ENCODE data around the gene NCAPG2. TPM values are rescaled to one million over a fixed set of nuclear protein-coding genes. Genes with fewer than 3 reads are reported as not detected.
A peak's percentile ranks its signal among the peaks of the same experiment; 100 is the strongest.

NCAPG2 gene
- total RNA-seq, 1 experiment from 2014 or later: 99.2 TPM

DNA sequence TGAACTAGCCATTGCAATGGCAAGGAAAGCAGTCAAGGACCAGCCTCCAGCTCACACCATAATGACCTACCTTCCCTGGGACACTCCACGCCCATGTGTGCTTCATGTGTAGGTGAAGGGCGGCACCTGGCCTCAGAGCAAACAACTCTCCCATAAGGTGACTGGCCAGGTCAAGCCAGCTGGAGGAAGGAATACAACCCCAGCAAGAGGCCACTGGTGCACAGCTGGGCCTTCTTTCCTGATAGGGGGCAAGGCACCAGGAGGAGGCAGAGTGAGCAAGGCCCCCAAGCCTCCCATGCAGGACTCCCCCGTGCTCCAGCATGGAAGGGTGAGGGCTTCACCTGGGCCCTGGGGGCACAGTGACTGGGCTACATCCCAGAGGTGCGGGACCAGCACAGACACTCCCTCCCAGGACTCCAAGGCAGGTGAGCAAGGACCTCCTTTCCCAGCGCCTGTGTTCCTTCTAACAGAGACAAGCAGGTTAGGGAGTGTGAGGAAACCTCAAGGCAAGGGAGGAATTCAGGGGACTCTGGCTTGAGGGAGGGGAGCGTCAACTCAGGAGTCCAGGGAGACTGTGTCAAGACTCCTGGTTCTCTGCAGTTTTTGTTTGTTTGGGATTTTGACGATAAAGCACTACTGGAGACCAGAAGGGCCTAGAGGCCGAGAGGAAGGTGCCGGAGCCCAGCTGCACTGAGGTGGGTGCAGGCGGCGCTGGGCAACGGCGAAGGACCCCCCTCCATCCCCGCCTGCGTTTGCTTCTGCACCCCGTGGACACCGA is 118.7 kb downstream of the NCAPG2 start:
- Mint-ChIP-seq H3K36me3 (peaks cover 2% of the 10 kb centered on the region; the same call in 1 of the 2 replicates), H3K4me3 (peak overlapping the region; percentile 74), H3K4me1 (peaks cover 11% of the 10 kb centered on the region), H3K27me3 (ENCODE audit: low read depth) (peaks cover 35% of the 10 kb centered on the region), H3K9me3 (peaks cover 7% of the 10 kb centered on the region), H3K27ac (no peak overlapping the region)
- ATAC-seq (no peak), DNase-seq (ENCODE audit: low spot score) (no peak)
- ChIA-PET POLR2A (no interaction called here), CTCF (interaction anchor here (1.1 kb wide), 1 partner anchor 14 kb away, joined by 3 read pairs; no protein-coding TSS in a partner anchor)
- no peak for TF ChIP-seq SMAD4 (CRISPR knock-in tag; IDR thresholded peaks at IDR 0.05)

DNA sequence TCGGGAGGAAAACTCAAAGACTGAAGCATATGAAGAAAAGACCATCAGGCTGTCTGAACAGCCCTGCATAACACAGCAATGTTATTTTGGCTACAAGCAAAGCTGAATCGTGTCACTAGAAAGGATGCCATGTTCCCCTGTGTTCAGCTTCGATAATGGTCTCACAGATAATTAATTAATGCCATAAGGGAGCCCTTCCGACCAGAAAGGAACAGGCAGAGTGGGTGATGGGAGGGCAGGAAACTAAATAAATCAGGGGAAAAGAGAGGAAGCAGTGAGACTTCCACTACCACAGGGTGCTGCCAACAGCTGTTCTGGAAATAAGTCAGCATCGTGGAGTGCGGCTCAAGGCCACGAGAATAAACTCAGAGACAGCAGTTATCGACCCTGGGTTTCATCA is 120.2 kb downstream of the NCAPG2 start:
- Mint-ChIP-seq H3K27ac (no peak overlapping the region), H3K36me3 (peaks cover 16% of the 10 kb centered on the region), H3K4me3 (no peak overlapping the region), H3K27me3 (ENCODE audit: low read depth) (peaks cover 46% of the 10 kb centered on the region), H3K9me3 (peaks cover 22% of the 10 kb centered on the region), H3K4me1 (peaks cover 11% of the 10 kb centered on the region)
- no peak for DNase-seq (ENCODE audit: low spot score)
- TF ChIP-seq SMAD4 (CRISPR knock-in tag; IDR thresholded peaks at IDR 0.05): no peak
- TF ChIP-seq, protein P1, sequence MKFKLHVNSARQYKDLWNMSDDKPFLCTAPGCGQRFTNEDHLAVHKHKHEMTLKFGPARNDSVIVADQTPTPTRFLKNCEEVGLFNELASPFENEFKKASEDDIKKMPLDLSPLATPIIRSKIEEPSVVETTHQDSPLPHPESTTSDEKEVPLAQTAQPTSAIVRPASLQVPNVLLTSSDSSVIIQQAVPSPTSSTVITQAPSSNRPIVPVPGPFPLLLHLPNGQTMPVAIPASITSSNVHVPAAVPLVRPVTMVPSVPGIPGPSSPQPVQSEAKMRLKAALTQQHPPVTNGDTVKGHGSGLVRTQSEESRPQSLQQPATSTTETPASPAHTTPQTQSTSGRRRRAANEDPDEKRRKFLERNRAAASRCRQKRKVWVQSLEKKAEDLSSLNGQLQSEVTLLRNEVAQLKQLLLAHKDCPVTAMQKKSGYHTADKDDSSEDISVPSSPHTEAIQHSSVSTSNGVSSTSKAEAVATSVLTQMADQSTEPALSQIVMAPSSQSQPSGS (CRISPR knock-in tag; IDR thresholded peaks at IDR 0.05; ENCODE audit: borderline replicate concordance, low read depth): no peak
- no peak for TF ChIP-seq ETV6 (CRISPR knock-in tag; IDR thresholded peaks at IDR 0.05)
- TF ChIP-seq, protein P2, sequence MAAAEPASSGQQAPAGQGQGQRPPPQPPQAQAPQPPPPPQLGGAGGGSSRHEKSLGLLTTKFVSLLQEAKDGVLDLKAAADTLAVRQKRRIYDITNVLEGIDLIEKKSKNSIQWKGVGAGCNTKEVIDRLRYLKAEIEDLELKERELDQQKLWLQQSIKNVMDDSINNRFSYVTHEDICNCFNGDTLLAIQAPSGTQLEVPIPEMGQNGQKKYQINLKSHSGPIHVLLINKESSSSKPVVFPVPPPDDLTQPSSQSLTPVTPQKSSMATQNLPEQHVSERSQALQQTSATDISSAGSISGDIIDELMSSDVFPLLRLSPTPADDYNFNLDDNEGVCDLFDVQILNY (CRISPR knock-in tag; IDR thresholded peaks at IDR 0.05): no peak
- TF ChIP-seq ZNF121 (CRISPR knock-in tag; IDR thresholded peaks at IDR 0.05): no peak
- TF ChIP-seq, protein P3, sequence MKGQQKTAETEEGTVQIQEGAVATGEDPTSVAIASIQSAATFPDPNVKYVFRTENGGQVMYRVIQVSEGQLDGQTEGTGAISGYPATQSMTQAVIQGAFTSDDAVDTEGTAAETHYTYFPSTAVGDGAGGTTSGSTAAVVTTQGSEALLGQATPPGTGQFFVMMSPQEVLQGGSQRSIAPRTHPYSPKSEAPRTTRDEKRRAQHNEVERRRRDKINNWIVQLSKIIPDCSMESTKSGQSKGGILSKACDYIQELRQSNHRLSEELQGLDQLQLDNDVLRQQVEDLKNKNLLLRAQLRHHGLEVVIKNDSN (CRISPR knock-in tag; IDR thresholded peaks at IDR 0.05): no peak
- TF ChIP-seq, protein P4, sequence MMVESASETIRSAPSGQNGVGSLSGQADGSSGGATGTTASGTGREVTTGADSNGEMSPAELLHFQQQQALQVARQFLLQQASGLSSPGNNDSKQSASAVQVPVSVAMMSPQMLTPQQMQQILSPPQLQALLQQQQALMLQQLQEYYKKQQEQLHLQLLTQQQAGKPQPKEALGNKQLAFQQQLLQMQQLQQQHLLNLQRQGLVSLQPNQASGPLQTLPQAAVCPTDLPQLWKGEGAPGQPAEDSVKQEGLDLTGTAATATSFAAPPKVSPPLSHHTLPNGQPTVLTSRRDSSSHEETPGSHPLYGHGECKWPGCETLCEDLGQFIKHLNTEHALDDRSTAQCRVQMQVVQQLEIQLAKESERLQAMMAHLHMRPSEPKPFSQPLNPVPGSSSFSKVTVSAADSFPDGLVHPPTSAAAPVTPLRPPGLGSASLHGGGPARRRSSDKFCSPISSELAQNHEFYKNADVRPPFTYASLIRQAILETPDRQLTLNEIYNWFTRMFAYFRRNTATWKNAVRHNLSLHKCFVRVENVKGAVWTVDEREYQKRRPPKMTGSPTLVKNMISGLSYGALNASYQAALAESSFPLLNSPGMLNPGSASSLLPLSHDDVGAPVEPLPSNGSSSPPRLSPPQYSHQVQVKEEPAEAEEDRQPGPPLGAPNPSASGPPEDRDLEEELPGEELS (CRISPR knock-in tag; IDR thresholded peaks at IDR 0.05): no peak
- ATAC-seq: no peak
- ChIA-PET CTCF (no interaction called here), POLR2A (no interaction called here)

DNA sequence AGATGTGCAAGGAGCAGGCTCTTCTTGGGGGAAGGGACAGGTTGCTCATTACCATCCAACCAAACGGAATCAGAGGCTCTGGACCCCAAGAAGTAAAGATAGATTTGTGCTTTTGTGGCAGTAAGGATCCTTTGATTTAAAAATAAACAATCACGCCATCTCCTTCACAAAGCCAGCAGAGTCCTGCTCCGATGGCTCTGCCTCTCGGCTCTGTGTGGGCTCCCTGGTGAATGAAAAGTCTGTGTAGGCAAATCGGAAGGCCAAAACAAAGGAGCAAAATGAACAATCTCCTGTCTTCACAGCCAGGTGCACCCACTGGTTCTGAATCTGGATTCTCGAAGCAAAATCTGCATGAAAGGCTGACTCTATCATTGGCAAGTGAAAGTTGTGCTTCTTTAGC is 120.8 kb downstream of the NCAPG2 start:
- ChIA-PET POLR2A (interaction anchor here (0.8 kb wide), 1 partner anchor 20 kb away, joined by 4 read pairs; no protein-coding TSS in a partner anchor), CTCF (interaction anchor here (1.5 kb wide), 1 partner anchor 88 kb away, joined by 5 read pairs; no protein-coding TSS in a partner anchor)
- no peak overlapping the region for H3K27ac Mint-ChIP-seq
- ATAC-seq (no peak), DNase-seq (ENCODE audit: low spot score) (no peak)
- H3K4me3 Mint-ChIP-seq: no peak overlapping the region
- H3K27me3 Mint-ChIP-seq (ENCODE audit: low read depth): peaks cover 46% of the 10 kb centered on the region
- peaks cover 19% of the 10 kb centered on the region for H3K36me3 Mint-ChIP-seq
- peaks cover 26% of the 10 kb centered on the region for H3K9me3 Mint-ChIP-seq
- peaks cover 9% of the 10 kb centered on the region for H3K4me1 Mint-ChIP-seq
- TF ChIP-seq, protein P4 (CRISPR knock-in tag; IDR thresholded peaks at IDR 0.05): no peak
- TF ChIP-seq MYBL2 (CRISPR knock-in tag; IDR thresholded peaks at IDR 0.05): no peak
- TF ChIP-seq ZNF121 (CRISPR knock-in tag; IDR thresholded peaks at IDR 0.05): no peak
- TF ChIP-seq, protein P3 (CRISPR knock-in tag; IDR thresholded peaks at IDR 0.05): no peak
- TF ChIP-seq CBFB (CRISPR knock-in tag; IDR thresholded peaks at IDR 0.05; ENCODE audit: low read depth): no peak
- no peak for TF ChIP-seq NFYB (CRISPR knock-in tag; conservative IDR thresholded peaks at IDR 0.05; ENCODE audit: low read depth)
- no peak for TF ChIP-seq JUN (CRISPR knock-in tag; IDR thresholded peaks at IDR 0.05)
- no peak for TF ChIP-seq NR2C2 (CRISPR knock-in tag; IDR thresholded peaks at IDR 0.05)
- TF ChIP-seq, protein P1 (CRISPR knock-in tag; IDR thresholded peaks at IDR 0.05; ENCODE audit: borderline replicate concordance, low read depth): no peak
- TF ChIP-seq GRHL2 (CRISPR knock-in tag; IDR thresholded peaks at IDR 0.05; ENCODE audit: insufficient replicate concordance, severe bottlenecking): no peak
- TF ChIP-seq, protein P5, sequence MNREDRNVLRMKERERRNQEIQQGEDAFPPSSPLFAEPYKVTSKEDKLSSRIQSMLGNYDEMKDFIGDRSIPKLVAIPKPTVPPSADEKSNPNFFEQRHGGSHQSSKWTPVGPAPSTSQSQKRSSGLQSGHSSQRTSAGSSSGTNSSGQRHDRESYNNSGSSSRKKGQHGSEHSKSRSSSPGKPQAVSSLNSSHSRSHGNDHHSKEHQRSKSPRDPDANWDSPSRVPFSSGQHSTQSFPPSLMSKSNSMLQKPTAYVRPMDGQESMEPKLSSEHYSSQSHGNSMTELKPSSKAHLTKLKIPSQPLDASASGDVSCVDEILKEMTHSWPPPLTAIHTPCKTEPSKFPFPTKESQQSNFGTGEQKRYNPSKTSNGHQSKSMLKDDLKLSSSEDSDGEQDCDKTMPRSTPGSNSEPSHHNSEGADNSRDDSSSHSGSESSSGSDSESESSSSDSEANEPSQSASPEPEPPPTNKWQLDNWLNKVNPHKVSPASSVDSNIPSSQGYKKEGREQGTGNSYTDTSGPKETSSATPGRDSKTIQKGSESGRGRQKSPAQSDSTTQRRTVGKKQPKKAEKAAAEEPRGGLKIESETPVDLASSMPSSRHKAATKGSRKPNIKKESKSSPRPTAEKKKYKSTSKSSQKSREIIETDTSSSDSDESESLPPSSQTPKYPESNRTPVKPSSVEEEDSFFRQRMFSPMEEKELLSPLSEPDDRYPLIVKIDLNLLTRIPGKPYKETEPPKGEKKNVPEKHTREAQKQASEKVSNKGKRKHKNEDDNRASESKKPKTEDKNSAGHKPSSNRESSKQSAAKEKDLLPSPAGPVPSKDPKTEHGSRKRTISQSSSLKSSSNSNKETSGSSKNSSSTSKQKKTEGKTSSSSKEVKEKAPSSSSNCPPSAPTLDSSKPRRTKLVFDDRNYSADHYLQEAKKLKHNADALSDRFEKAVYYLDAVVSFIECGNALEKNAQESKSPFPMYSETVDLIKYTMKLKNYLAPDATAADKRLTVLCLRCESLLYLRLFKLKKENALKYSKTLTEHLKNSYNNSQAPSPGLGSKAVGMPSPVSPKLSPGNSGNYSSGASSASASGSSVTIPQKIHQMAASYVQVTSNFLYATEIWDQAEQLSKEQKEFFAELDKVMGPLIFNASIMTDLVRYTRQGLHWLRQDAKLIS (CRISPR knock-in tag; IDR thresholded peaks at IDR 0.05; ENCODE audit: borderline replicate concordance): no peak
- no peak for TF ChIP-seq ZNF232 (CRISPR knock-in tag; IDR thresholded peaks at IDR 0.05)

All from WTC11 (cell line).